Lung (tissue), 12 donors: ENCODE results near the gene CCKAR. TPM values are rescaled to one million over a fixed set of nuclear protein-coding genes. Genes with fewer than 3 reads are reported as not detected.

Experiments
- ATAC-seq: fragments of 200-7000 bp; cut with Tn5 transposase; one replicate; pipeline ENCODE4 v1.9.1; 2020; ENCODE audit warnings: moderate number of reproducible peaks; ENCODE audit not compliant: insufficient read depth, low FRiP score
- DNase-seq, 3 donors: peaks; one replicate each; pipeline ENCODE4 v3.0.0-alpha.2; 2013 to 2017
- H3K27ac ChIP-seq, 2 donors: one replicate each; pipeline ENCODE4 v1.5.1; 2013; ENCODE audit warnings: mild to moderate bottlenecking in 2 of 2, moderate library complexity in 2 of 2, control low read depth in 1 of 2, inconsistent platforms in 1 of 2, low read depth in 1 of 2, low read length in 1 of 2
- H3K27me3 ChIP-seq, 3 donors: one replicate each; pipeline ENCODE4 v1.5.1; 2013; ENCODE audit warnings: low read length in 2 of 3; ENCODE audit not compliant: control insufficient read depth in 3 of 3, insufficient read depth in 3 of 3
- H3K36me3 ChIP-seq, 4 donors: one replicate each; pipeline ENCODE4 v1.5.1; 2013; ENCODE audit warnings: low read length in 4 of 4, mild to moderate bottlenecking in 1 of 4, moderate library complexity in 1 of 4; ENCODE audit not compliant: control insufficient read depth in 4 of 4, insufficient read depth in 4 of 4
- H3K4me1 ChIP-seq, 5 donors: one replicate each; pipeline ENCODE4 v1.5.1; 2013; ENCODE audit warnings: low read length in 5 of 5, mild to moderate bottlenecking in 2 of 5, moderate library complexity in 1 of 5; ENCODE audit not compliant: control insufficient read depth in 5 of 5, insufficient read depth in 5 of 5
- H3K4me3 ChIP-seq: one replicate; pipeline ENCODE4 v1.5.1; 2013; ENCODE audit warnings: mild to moderate bottlenecking, control low read depth, moderate library complexity
- H3K9ac ChIP-seq, 2 donors: one replicate each; pipeline ENCODE4 v1.5.1; 2013; ENCODE audit warnings: low read length in 2 of 2, control low read depth in 1 of 2; ENCODE audit not compliant: insufficient read depth in 1 of 2
- H3K9me3 ChIP-seq, 4 donors: one replicate each; pipeline ENCODE4 v1.5.1; 2013; ENCODE audit warnings: low read length in 3 of 4, mild to moderate bottlenecking in 1 of 4, moderate library complexity in 1 of 4; ENCODE audit not compliant: control insufficient read depth in 4 of 4, insufficient read depth in 3 of 4
- CTCF ChIP-seq: IDR thresholded peaks from 2 replicates; pipeline ENCODE4 v1.5.1; 2012; ENCODE audit warnings: mild to moderate bottlenecking; ENCODE audit errors: control extremely low read depth, extremely low read depth
- WGBS, 2 donors: extraction: QIAGEN DNeasy Blood & Tissue Kit; methylation state at CpG; one replicate each; pipeline ENCODE4 v1.1.7; 2013; 5-methylcytosine and 5-hydroxymethylcytosine counted together
- polyA plus RNA-seq, 2 donors: library from polyadenylated mRNA; stranded (reverse); fragments of 200-250 nt; gene quantifications; one replicate each; pipeline ENCODE4 v1.2.1, GENCODE V29; 2013
- total RNA-seq, 2 donors: library from RNA; depleted of rRNA in 1 of 2; stranded (reverse); fragments of >200 nt in 1 of 2; gene quantifications; one replicate each; pipeline ENCODE4 v1.2.1, GENCODE V29; 2014 to 2021
- donor health status: control.
- donor health status: control.
- donor health status: Bipolar disorder and iron deficiency.
- donor health status: healthy.
- donor health status: DM: yes; HTN: yes; CAD: no.

Gene CCKAR
- total and polyA plus RNA-seq, 4 donors = 0.14 TPM; not detected in 3

GRCh38 chr4:26447378-26447777, 42.9 kb downstream of the CCKAR start:
- DNase-seq = no peak
- peaks cover 0 to 7% (median 0%) of the 10 kb centered on the region in 5 donors for H3K4me1 ChIP-seq
- no peaks in the 10 kb centered on the region for H3K27me3 ChIP-seq
- H3K9ac ChIP-seq = no peak overlapping the region
- no peak overlapping the region for H3K27ac ChIP-seq
- peaks cover 0 to 6% (median 0%) of the 10 kb centered on the region in 4 donors for H3K9me3 ChIP-seq
- TF ChIP-seq CTCF = no peak
- H3K36me3 ChIP-seq = no peaks in the 10 kb centered on the region
- ATAC-seq = no peak
- no peak overlapping the region for H3K4me3 ChIP-seq
- WGBS, 2 donors = 79 to 86% methylated on average over 5 to 8 of the region's 8 CpGs

GRCh38 chr4:26441771-26442170, 48.5 kb downstream of the CCKAR start:
- peaks cover 0 to 6% (median 0%) of the 10 kb centered on the region in 4 donors for H3K9me3 ChIP-seq
- ATAC-seq (no peak), DNase-seq (no peak)
- H3K36me3 ChIP-seq = peaks cover 0 to 6% (median 4%) of the 10 kb centered on the region in 4 donors
- no peak overlapping the region for H3K9ac ChIP-seq
- no peak overlapping the region for H3K4me3 ChIP-seq
- no peaks in the 10 kb centered on the region for H3K27me3 ChIP-seq
- no peak overlapping the region for H3K27ac ChIP-seq
- WGBS, 2 donors = 96 to 97% methylated on average over 5 of the region's 5 CpGs
- H3K4me1 ChIP-seq = peaks cover 0 to 10% (median 0%) of the 10 kb centered on the region in 5 donors
- no peak for TF ChIP-seq CTCF

GRCh38 chr4:26441102-26441501, 49.2 kb downstream of the CCKAR start:
- DNase-seq = peak; percentile 45 to 78 (median 71)
- H3K9ac ChIP-seq = no peak overlapping the region
- no peaks in the 10 kb centered on the region for H3K27me3 ChIP-seq
- WGBS, 2 donors = 63 to 79% methylated on average over 7 of the region's 7 CpGs
- ATAC-seq = peak; percentile 51
- no peak overlapping the region for H3K4me3 ChIP-seq
- H3K27ac ChIP-seq = no peak overlapping the region
- H3K4me1 ChIP-seq = peaks cover 0 to 10% (median 0%) of the 10 kb centered on the region in 5 donors
- peaks cover 2 to 8% (median 4%) of the 10 kb centered on the region in 4 donors for H3K36me3 ChIP-seq
- TF ChIP-seq CTCF = no peak
- peaks cover 0 to 6% (median 0%) of the 10 kb centered on the region in 4 donors for H3K9me3 ChIP-seq
